GM21717 (cell line): ENCODE measurements around the gene TFIP11.

Source experiments
- ATAC-seq: cut with Tn5 transposase; IDR thresholded peaks from one replicate; pipeline ENCODE4 v1.9.1; 2021; ENCODE audit warnings: mild to moderate bottlenecking, moderate library complexity; ENCODE audit not compliant: unreplicated experiment

TFIP11 gene

GRCh38 chr22:26450453-26451185 is 61.7 kb downstream of the TFIP11 start:
- ATAC-seq, result no peak

- ATAC-seq, result no peak
Measured at GRCh38 chr22:26448941-26449340, 63.3 kb downstream of the TFIP11 start.

- no peak for ATAC-seq
Measured at GRCh38 chr22:26448334-26448733, 63.9 kb downstream of the TFIP11 start.

- no peak for ATAC-seq
Measured at GRCh38 chr22:26447584-26448329, 64.5 kb downstream of the TFIP11 start.

GRCh38 chr22:26446808-26447515 is 65.3 kb downstream of the TFIP11 start:
- ATAC-seq, result no peak

- ATAC-seq, result no peak
Measured at GRCh38 chr22:26445577-26446275, 66.5 kb downstream of the TFIP11 start.

GRCh38 chr22:26444777-26445176 is 67.5 kb downstream of the TFIP11 start:
- no peak for ATAC-seq

- no peak for ATAC-seq
Measured at GRCh38 chr22:26443901-26444690, 68.2 kb downstream of the TFIP11 start.

GRCh38 chr22:26442086-26442756 is 70.1 kb downstream of the TFIP11 start:
- ATAC-seq, result no peak
